ENCODE measurements around the gene ELF1. TPM values are rescaled to one million over a fixed set of nuclear protein-coding genes. Genes with fewer than 3 reads are reported as not detected.

ELF1 gene
- total RNA-seq, 2 donors from 2014 or later: 72.2 to 120 TPM

GRCh38 chr13:41018602-41018948 lies 541 bp downstream of the ELF1 start:
- peak overlapping the region; percentile 33 for H3K4me3 ChIP-seq
- no peak for TF ChIP-seq CTCF (IDR thresholded peaks at IDR 0.05)
- no peaks in the 10 kb centered on the region for H3K9me3 ChIP-seq
- H3K4me1 ChIP-seq: no peaks in the 10 kb centered on the region
- no peaks in the 10 kb centered on the region for H3K27me3 ChIP-seq
- no peak for DNase-seq
- H3K9ac ChIP-seq (ENCODE audit: low read depth in 2 of 2, low read length in 2 of 2): peak overlapping the region in 1 of 2 donors; percentile 83
- intact Hi-C loops (cut with DNase I): no loop called here
- no peaks in the 10 kb centered on the region for H3K36me3 ChIP-seq
- peak overlapping the region; percentile 84 for H3K27ac ChIP-seq

GRCh38 chr13:41017817-41018601 lies 1.1 kb downstream of the ELF1 start:
- peak overlapping the region in 1 of 2 donors; percentile 84 for H3K9ac ChIP-seq (ENCODE audit: low read depth in 2 of 2, low read length in 2 of 2)
- intact Hi-C loops (cut with DNase I): no loop called here
- H3K4me1 ChIP-seq: no peaks in the 10 kb centered on the region
- H3K9me3 ChIP-seq: no peaks in the 10 kb centered on the region
- no peaks in the 10 kb centered on the region for H3K27me3 ChIP-seq
- no peak for DNase-seq
- no peaks in the 10 kb centered on the region for H3K36me3 ChIP-seq
- peak overlapping the region; percentile 84 for H3K27ac ChIP-seq
- H3K4me3 ChIP-seq: peak overlapping the region; percentile 33
- TF ChIP-seq CTCF (IDR thresholded peaks at IDR 0.05): no peak

- no peak for TF ChIP-seq CTCF (IDR thresholded peaks at IDR 0.05)
- H3K9me3 ChIP-seq: no peaks in the 10 kb centered on the region
- no peaks in the 10 kb centered on the region for H3K36me3 ChIP-seq
- intact Hi-C loops (cut with DNase I): no loop called here
- H3K9ac ChIP-seq (ENCODE audit: low read depth in 2 of 2, low read length in 2 of 2): peak overlapping the region in 1 of 2 donors; percentile 84
- H3K27me3 ChIP-seq: no peaks in the 10 kb centered on the region
- H3K4me1 ChIP-seq: no peaks in the 10 kb centered on the region
- H3K27ac ChIP-seq: peak overlapping the region; percentile 84
- no peak for DNase-seq
- H3K4me3 ChIP-seq: peak overlapping the region; percentile 33
Observed at GRCh38 chr13:41017159-41017558, 2.0 kb downstream of the ELF1 start.

- no peaks in the 10 kb centered on the region for H3K4me1 ChIP-seq
- DNase-seq: no peak
- H3K4me3 ChIP-seq: peak overlapping the region; percentile 3
- no peak for TF ChIP-seq CTCF (IDR thresholded peaks at IDR 0.05)
- H3K27ac ChIP-seq: peak overlapping the region; percentile 2
- no peaks in the 10 kb centered on the region for H3K27me3 ChIP-seq
- H3K9me3 ChIP-seq: no peaks in the 10 kb centered on the region
- H3K36me3 ChIP-seq: no peaks in the 10 kb centered on the region
- no peak overlapping the region for H3K9ac ChIP-seq (ENCODE audit: low read depth in 2 of 2, low read length in 2 of 2)
- intact Hi-C loops (cut with DNase I): no loop called here
Observed at GRCh38 chr13:41015920-41016319, 3.2 kb downstream of the ELF1 start.

- H3K9me3 ChIP-seq: no peaks in the 10 kb centered on the region
- no peak overlapping the region for H3K9ac ChIP-seq (ENCODE audit: low read depth in 2 of 2, low read length in 2 of 2)
- H3K27me3 ChIP-seq: no peaks in the 10 kb centered on the region
- no peak for TF ChIP-seq CTCF (IDR thresholded peaks at IDR 0.05)
- H3K4me3 ChIP-seq: no peak overlapping the region
- no peaks in the 10 kb centered on the region for H3K4me1 ChIP-seq
- intact Hi-C loops (cut with DNase I): no loop called here
- H3K36me3 ChIP-seq: no peaks in the 10 kb centered on the region
- no peak overlapping the region for H3K27ac ChIP-seq
- no peak for DNase-seq
Observed at GRCh38 chr13:41013835-41014234, 5.3 kb downstream of the ELF1 start.
